GM18861 (cell line): ENCODE results near the gene ZSWIM6.
"Not testable (repeated sequence)": the region's sequence is repeated elsewhere in the genome, so short reads cannot be mapped to it uniquely, and the experiment has no call there.

ENCODE experiments used
- ATAC-seq: cut with Tn5 transposase; IDR thresholded peaks from one replicate; pipeline ENCODE4 v1.9.1; 2021; ENCODE audit not compliant: unreplicated experiment

Gene ZSWIM6

DNA sequence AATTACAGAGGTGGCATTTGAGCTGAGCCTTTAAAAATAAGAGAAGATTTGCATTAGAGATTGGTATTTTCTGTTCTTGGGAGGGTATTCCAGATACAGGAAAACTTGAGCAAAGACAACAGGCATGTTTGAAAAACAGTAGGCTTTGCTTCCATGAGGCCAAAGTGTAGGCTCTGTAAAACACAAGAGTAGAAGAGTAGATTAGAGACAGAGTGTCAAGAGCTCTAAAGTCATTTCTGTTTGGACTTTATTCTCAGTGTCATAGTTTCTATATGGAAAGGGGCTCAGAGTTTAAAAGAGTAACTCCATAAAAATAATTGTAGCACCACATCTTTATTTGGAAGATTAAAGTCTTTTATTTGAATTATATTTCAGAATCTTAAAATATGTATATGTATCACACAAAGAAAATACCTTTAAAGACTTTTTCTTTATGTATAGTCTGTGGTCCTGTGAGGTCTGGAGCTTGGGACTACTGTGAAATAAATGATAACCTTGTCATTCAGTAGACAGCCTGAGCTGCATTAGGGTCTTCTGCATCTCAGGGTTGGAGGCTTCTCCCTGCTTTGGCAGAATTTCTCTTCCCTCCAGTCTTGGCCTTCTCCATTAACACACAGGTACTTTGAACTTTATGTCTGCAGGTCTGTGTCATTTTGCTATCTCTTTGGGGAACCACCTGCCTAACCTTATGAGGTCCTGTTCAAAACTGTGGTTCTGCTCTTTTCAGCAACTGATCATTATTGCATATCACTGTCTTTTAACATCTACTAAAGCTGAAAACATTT, 73.6 kb downstream of the ZSWIM6 start:
- no peak for ATAC-seq

GRCh38 chr5:61406497-61406896, 74.4 kb downstream of the ZSWIM6 start:
- not testable (repeated sequence) for ATAC-seq

DNA sequence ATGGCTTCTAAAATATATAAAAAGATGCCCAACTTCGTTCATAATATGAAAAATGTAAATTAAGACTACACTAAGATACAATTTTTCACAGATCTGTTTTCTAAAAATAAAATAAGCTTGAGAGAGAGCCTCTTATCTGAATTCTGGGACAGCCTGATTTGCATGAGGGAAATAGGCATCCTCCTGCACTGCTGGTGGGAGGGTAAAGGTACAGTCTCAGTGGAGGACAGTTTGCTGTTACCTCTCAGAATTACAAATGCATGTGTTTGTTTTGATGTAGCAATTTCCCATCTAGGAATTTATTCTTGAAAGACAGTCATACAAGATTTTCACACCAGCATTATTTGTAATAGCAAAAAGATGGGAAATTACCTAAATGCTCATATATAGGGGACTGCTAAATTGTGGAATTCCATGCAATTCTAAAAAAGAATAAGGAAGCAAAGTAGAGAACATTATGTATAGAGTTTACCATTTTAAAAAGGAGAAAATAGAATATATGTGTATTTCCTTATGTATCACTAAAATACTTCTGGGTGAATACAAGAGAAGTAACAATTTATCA, 75.7 kb downstream of the ZSWIM6 start:
- ATAC-seq: no peak

DNA sequence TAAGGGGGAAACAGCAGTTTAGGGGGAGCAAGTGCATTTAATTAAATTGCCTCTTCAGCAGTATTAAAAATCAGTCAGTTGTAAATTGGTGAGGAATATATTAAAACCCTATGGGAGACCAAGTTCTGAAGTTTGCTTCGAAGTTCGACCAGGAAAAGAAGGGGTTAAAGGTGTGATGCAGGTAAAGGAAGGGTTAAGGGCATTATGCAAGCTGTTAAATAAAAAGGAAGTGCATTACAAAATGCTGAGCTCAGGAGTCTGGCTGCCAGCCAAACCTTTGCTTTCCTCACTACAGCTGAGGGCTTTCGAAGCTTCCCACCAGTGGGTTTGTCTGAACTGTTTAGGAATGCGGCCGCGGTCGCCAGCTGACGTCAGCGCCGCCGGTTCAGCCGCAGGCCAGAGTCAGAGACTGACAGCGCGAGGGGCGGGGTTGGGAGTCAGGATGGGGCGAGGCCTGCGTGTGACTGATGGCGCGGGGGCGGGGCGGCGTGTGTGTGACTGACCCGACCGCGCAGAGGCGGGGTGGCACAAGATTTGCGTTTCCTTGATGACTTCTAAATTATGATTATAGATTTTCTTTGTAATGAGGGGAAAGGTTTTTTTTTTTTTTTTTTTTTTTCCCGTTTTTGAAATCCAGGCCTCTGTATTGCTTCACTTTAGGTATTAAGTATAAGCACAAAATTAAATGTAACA, 76.6 kb downstream of the ZSWIM6 start:
- peak; percentile 99 for ATAC-seq

DNA sequence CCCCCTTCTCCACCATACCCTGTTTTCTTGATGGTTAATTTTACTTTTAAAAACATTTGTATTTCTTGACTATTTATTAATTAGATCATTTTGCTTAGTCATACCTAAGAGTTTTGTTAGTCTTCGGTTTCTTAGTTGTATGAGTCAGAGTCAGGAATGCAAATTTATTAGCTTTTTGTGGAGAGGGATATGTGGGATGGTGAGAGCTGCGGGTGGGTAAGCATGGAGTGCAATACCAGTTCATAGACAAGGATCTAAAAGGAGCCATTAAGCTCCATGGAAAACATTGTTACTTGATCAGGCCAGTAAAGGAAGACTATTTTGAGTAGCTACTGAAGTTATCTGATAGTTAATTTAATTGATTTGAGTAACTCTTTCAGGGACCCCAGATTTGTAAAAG, 77.5 kb downstream of the ZSWIM6 start:
- no peak for ATAC-seq

GRCh38 chr5:61410811-61411210, 78.8 kb downstream of the ZSWIM6 start:
- ATAC-seq: no peak

DNA sequence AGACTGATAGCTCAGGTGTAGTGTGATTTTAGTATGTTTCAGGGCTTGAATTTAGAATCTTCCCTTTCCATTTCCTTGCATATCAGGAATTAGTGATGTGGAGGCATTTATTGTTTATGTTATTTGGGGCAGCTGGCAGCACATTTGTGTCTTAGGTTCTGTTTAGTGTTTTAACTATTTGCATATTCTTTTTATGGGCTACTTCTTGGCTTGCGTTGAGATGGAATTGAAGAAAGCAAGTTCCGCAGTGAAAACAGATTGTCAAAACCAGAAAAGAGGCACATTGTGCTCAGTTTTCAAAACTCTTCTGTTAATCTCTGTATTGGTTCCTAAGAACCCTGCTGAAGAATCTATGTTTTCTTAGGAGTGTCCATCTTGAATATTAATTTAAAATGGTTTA, 80.3 kb downstream of the ZSWIM6 start:
- ATAC-seq: no peak

DNA sequence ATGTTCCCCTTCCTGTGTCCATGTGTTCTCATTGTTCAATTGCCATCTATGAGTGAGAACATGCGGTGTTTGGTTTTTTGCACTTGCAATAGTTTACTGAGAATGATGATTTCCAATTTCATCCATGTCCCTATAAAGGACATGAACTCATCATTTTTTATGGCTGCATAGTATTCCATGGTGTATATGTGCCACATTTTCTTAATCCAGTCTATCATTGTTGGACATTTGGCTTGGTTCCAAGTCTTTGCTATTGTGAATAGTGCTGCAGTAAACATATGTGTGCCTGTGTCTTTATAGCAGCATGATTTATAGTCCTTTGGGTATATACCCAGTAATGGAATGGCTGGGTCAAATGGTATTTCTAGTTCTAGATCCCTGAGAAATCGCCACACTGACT, 81.1 kb downstream of the ZSWIM6 start:
- ATAC-seq: not testable (repeated sequence)

DNA sequence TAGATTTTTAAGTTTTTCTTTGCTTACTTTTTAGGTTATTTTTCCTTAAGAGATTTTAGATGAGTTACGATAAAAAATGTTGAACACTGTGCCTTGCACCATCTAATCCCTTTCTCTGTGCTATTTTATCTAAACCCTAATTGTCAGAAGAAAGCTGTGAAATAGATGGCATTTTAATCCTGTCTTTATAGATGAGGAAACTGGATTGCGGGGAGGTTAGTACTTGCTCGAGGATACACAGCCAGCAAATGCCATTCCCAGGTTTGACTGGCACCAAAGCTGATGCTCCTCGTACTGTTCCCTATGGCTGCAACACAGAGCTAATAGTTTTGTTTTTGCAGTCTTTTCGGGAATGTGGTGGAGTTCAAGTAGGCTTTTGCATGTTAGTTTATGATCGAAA, 82.7 kb downstream of the ZSWIM6 start:
- ATAC-seq: no peak

GRCh38 chr5:61416010-61416409, 84.0 kb downstream of the ZSWIM6 start:
- ATAC-seq: no peak

DNA sequence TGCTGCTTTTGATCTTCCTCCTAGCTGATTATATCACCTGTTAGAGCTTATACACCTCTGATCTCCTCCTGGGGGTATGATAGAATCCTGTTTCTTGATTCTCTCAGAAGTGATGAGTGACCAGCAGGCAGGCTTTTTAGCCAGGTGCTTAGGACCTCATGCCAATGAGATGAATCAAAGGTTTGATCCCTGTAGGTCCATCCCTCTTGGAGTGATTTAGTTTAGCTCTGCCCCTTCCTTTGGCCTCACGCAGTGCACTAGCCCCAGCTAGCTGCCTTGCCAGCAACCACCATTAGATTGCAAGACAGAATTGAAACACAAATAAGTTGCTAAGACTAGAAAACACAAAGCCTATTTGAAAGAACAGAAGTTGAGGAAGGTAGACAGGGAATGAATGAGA, 84.4 kb downstream of the ZSWIM6 start:
- no peak for ATAC-seq

DNA sequence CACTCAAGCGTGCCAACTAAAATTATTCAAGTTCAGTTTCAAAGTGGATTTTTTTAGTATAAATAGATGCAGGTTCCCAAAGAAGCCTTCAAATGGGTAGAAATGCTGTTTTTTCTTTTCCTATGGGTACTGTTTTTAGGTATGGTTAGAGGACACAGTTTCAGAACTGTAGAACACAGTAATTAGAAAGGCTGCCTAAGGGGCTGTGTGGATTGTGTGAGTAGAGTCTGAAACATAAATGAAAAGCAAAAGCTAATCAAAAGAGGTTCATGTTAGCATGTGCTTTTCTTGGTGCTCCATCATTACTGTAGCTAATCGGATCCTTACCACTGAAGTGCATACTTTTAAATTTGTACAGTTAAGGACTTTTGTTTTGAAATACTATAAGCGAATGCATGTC, 85.3 kb downstream of the ZSWIM6 start:
- ATAC-seq: no peak

GRCh38 chr5:61417851-61418250, 85.8 kb downstream of the ZSWIM6 start:
- ATAC-seq: no peak

DNA sequence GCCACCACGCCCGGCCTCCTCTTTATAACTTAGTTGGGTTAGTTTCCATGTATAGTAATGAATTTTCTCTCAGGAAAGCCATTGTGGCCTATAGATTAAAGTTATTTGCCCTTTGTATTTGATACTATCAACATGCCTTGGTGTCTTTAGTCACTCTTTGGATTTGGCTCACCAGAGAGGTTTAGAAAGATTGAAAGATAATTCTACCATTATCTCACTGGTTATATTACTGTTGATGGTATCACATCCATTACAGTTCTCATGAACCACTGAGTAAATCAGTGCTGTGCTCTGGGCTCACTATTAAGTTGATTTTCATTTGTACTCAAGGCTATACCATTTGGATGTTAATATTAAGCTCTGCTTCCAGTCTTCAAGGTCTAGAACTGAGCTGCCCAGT, 87.0 kb downstream of the ZSWIM6 start:
- ATAC-seq: no peak

GRCh38 chr5:61420016-61420415, 88.0 kb downstream of the ZSWIM6 start:
- no peak for ATAC-seq

DNA sequence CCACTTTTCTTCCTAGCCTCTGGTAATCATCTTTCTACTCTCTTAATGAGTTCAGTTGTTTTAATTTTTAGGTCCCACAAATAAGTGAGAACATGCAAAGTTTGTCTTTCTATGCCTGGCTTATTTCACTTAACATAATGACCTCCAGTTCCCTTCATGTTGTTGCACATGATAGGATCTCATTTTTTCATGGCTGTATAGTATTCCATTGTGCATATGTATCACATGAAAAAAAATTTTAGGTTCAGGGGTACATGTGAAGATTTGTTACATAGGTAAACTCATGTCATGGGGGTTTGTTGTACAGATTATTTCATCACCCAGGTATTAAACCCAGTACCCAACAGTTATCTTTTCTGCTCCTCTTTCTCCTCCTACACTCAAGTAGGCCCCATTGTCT, 89.2 kb downstream of the ZSWIM6 start:
- ATAC-seq: not testable (repeated sequence)

- no peak for ATAC-seq
Measured at GRCh38 chr5:61423487-61424145, 91.6 kb downstream of the ZSWIM6 start.

DNA sequence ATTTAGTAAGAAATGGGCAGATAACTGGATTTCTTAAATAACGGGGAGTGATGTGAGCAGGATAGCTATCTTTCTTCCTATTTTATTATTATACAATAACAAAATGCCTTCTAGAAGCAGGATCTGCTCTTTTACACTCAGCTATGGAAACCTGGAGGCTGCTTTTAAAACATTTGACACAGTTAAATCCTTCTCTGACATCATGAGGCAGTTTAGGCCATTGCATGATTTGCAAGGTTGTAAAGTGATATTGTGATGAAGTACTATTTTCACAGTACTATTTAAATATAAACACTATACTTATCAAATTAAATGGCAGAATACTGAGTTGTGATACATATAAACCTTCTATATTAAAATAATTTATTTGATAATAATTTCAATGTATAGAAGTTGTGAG, 93.9 kb downstream of the ZSWIM6 start:
- no peak for ATAC-seq

- ATAC-seq: no peak
Measured at GRCh38 chr5:61429906-61430305, 97.8 kb downstream of the ZSWIM6 start.

DNA sequence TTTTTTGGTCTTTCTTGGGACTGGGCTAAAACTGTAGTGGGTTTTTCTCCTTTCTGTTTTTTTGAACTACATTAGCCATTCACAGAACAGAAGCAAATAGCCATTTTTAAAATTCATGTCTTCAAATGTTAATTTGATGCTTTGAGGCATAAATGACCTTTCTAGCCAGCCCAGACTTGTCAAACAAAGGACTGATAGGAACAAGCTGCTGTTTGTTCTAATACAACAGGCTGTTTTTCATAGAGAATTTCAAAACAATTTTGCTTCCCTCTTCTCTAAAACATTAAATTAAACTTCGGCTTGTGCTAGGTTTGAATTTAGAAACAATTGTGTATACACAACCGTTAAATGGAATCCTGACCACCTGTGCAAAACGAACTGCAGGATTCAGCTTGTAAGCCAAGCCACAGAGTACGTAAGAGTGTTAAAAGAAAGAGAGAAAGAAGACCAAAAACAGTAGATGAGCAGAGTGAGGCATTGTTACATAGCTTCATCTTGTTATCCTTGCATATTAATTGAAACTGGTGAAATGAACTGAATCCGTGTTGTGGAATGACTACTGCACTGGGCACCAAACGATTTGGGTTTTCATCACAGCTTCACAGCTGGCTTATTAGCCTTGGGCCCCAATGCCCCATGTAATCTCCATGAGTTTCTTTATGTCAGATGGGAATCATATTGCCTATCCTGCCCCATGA, 100.0 kb downstream of the ZSWIM6 start:
- ATAC-seq: no peak

DNA sequence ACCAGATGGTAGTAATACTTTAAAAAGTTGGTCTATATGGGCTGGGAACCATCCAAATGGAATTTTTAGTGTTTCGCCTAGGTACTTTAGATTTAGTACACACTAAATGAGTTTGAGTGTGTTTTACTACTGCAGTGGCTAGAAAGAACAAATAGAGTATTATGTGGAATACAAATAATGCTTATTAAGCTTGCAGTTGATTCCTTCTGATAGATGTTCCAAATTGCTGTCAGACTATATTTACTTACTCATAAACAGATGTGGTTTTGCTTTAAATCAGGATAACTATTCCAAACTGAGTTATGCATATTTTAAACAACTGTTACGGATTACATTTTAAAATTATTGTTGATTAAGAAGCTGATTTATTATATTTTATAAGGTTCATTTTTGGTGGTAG, 103.3 kb downstream of the ZSWIM6 start:
- ATAC-seq: no peak
